Neural progenitor cell (in vitro differentiated cells): ENCODE data around the gene DIAPH3.

Source experiments
- EZH2 ChIP-seq: fragments of 200-600 bp; sonication (generic); IDR thresholded peaks from 2 replicates; pipeline ENCODE4 v1.6.1; 2017; ENCODE audit warnings: antibody characterized with exemption, mild to moderate bottlenecking, moderate library complexity
- EZH2phosphoT487 ChIP-seq: fragments of 200-600 bp; sonication (generic); IDR thresholded peaks from 2 replicates; pipeline ENCODE4 v1.6.1; 2017; ENCODE audit warnings: antibody characterized with exemption
- TF ChIP-seq, protein P1 (sequence below): fragments of 200-600 bp; sonication (generic); IDR thresholded peaks from 2 replicates; pipeline ENCODE4 v1.5.1; 2017; ENCODE audit warnings: antibody characterized with exemption, mild to moderate bottlenecking

DNA sequence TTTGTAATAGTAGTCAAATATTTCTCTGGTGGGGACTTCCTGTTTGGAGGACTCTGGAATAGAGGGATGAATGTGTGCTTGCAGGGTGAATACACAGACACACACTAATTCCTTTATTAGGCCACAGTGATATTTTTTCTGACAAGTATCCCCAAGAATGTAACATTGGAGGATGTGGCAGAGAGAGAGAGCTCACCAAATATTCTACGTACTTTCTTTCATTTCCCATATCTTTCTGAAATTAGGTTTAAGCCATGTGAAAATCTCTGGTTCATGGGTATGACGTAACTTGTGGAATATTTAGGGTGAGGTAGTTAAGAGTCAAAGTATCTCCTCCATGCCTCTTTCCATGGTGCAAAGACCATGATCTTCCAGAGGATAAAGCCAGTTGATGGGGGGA, 463.4 kb downstream of the DIAPH3 start:
- TF ChIP-seq, protein P1, sequence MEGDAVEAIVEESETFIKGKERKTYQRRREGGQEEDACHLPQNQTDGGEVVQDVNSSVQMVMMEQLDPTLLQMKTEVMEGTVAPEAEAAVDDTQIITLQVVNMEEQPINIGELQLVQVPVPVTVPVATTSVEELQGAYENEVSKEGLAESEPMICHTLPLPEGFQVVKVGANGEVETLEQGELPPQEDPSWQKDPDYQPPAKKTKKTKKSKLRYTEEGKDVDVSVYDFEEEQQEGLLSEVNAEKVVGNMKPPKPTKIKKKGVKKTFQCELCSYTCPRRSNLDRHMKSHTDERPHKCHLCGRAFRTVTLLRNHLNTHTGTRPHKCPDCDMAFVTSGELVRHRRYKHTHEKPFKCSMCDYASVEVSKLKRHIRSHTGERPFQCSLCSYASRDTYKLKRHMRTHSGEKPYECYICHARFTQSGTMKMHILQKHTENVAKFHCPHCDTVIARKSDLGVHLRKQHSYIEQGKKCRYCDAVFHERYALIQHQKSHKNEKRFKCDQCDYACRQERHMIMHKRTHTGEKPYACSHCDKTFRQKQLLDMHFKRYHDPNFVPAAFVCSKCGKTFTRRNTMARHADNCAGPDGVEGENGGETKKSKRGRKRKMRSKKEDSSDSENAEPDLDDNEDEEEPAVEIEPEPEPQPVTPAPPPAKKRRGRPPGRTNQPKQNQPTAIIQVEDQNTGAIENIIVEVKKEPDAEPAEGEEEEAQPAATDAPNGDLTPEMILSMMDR: no peak
- TF ChIP-seq EZH2: no peak
- no peak for TF ChIP-seq EZH2phosphoT487
